HepG2 (cell line): Measurements from ENCODE around the gene SSC5D. TPM values are rescaled to one million over a fixed set of nuclear protein-coding genes. Genes with fewer than 3 reads are reported as not detected.
A peak's percentile ranks its signal among the peaks of the same experiment; 100 is the strongest.

ENCODE experiments used
- ATM ChIP-seq: fragments of 450-650 bp; IDR thresholded peaks from 2 replicates; pipeline ENCODE4 v1.7.1; 2017; ENCODE audit warnings: mild to moderate bottlenecking, borderline replicate concordance
- CSRNP2 ChIP-seq: sonication (generic); formaldehyde crosslinking; conservative IDR thresholded peaks from 2 replicates; pipeline ENCODE4 v1.8.0; 2022; ENCODE audit warnings: low read depth, missing genetic modification reagents
- ESRRA ChIP-seq: sonication (generic); formaldehyde crosslinking; IDR thresholded peaks from 2 replicates; pipeline ENCODE4 v1.5.1; 2020; ENCODE audit warnings: mild to moderate bottlenecking, low read depth, missing genetic modification reagents
- HNRNPK ChIP-seq: fragments of 200-400 bp; formaldehyde crosslinking; IDR thresholded peaks from 2 replicates; pipeline ENCODE4 v1.6.1; 2018; ENCODE audit warnings: low read length, low read depth, moderate library complexity, mild to moderate bottlenecking; ENCODE audit not compliant: poor library complexity, severe bottlenecking
- KLF6 ChIP-seq: IDR thresholded peaks from 2 replicates; pipeline ENCODE4 v1.8.0; 2016; ENCODE audit warnings: missing biosample characterization, missing genetic modification reagents
- MED8 ChIP-seq: sonication (generic); formaldehyde crosslinking; IDR thresholded peaks from 2 replicates; pipeline ENCODE4 v1.8.1; 2023; ENCODE audit warnings: mild to moderate bottlenecking, missing genetic modification reagents; ENCODE audit not compliant: insufficient replicate concordance
- MLXIP ChIP-seq: sonication (generic); formaldehyde crosslinking; IDR thresholded peaks from 2 replicates; pipeline ENCODE4 v1.9.0; 2021; ENCODE audit warnings: missing genetic modification reagents, borderline replicate concordance
- MTERF4 ChIP-seq: sonication (generic); formaldehyde crosslinking; IDR thresholded peaks from 2 replicates; pipeline ENCODE4 v1.8.0; 2023; ENCODE audit warnings: mild to moderate bottlenecking, missing genetic modification reagents
- NCOR1 ChIP-seq: fragments of 200-600 bp; sonication (generic); IDR thresholded peaks from 2 replicates; pipeline ENCODE4 v1.7.0; 2017; ENCODE audit warnings: antibody characterized with exemption, low read length, borderline replicate concordance
- NR2F2 ChIP-seq: IDR thresholded peaks from 2 replicates; pipeline ENCODE4 v1.6.1; 2012; ENCODE audit warnings: low read depth, inconsistent platforms, borderline replicate concordance
- RXRB ChIP-seq: IDR thresholded peaks from 2 replicates; pipeline ENCODE4 v1.6.1; 2016; ENCODE audit warnings: borderline replicate concordance, missing genetic modification reagents, missing compliant biosample characterization
- SIX1 ChIP-seq: sonication (generic); formaldehyde crosslinking; IDR thresholded peaks from 2 replicates; pipeline ENCODE4 v1.4.0; 2020; ENCODE audit warnings: missing genetic modification reagents, borderline replicate concordance
- SRF ChIP-seq: IDR thresholded peaks from 2 replicates; pipeline ENCODE4 v1.6.1; 2011; ENCODE audit warnings: mild to moderate bottlenecking, low read depth, low read length, moderate library complexity
- SYNCRIP ChIP-seq: fragments of 200-400 bp; formaldehyde crosslinking; IDR thresholded peaks from 2 replicates; pipeline ENCODE4 v1.6.1; 2018; ENCODE audit warnings: mild to moderate bottlenecking, low read depth, low read length; ENCODE audit not compliant: insufficient read depth
- XBP1 ChIP-seq: sonication (generic); formaldehyde crosslinking; IDR thresholded peaks from 2 replicates; pipeline ENCODE4 v1.5.0; 2020; ENCODE audit warnings: missing genetic modification reagents
- ZBTB25 ChIP-seq: IDR thresholded peaks from 2 replicates; pipeline ENCODE4 v1.6.1; 2018; ENCODE audit warnings: missing genetic modification reagents
- ZBTB7B ChIP-seq: sonication (generic); formaldehyde crosslinking; IDR thresholded peaks from 2 replicates; pipeline ENCODE4 v1.4.0; 2020; ENCODE audit warnings: missing genetic modification reagents
- ZFP1 ChIP-seq: IDR thresholded peaks from 2 replicates; pipeline ENCODE4 v1.6.1; 2016
- ZNF335 ChIP-seq: sonication (generic); formaldehyde crosslinking; IDR thresholded peaks from 2 replicates; pipeline ENCODE4 v1.4.0; 2020; ENCODE audit warnings: missing genetic modification reagents
- ZNF616 ChIP-seq: sonication (generic); formaldehyde crosslinking; IDR thresholded peaks from 2 replicates; pipeline ENCODE4 v1.5.0; 2020; ENCODE audit warnings: low read depth, mild to moderate bottlenecking, missing genetic modification reagents
- ZNF674 ChIP-seq: sonication (generic); formaldehyde crosslinking; IDR thresholded peaks from 2 replicates; pipeline ENCODE4 v1.5.0; 2020; ENCODE audit warnings: low read depth, mild to moderate bottlenecking, missing genetic modification reagents
- ZNF737 ChIP-seq: sonication (generic); formaldehyde crosslinking; IDR thresholded peaks from 2 replicates; pipeline ENCODE4 v1.5.0; 2020; ENCODE audit warnings: missing genetic modification reagents, mild to moderate bottlenecking, borderline replicate concordance
- ZNF768 ChIP-seq: sonication (generic); formaldehyde crosslinking; IDR thresholded peaks from 2 replicates; pipeline ENCODE4 v1.4.0; 2020; ENCODE audit warnings: missing genetic modification reagents
- ZNF776 ChIP-seq: sonication (generic); formaldehyde crosslinking; IDR thresholded peaks from 2 replicates; pipeline ENCODE4 v1.4.0; 2020; ENCODE audit warnings: mild to moderate bottlenecking, missing genetic modification reagents
- polyA plus RNA-seq, 8 experiments: library from polyadenylated mRNA; depleted of rRNA in 3 of 8; stranded (reverse) in 7 of 8; unstranded in 1 of 8; fragments of >200 nt; fragmentation: Illumina TruSeq in 4 of 8; extraction: Trizol in 4 of 8; gene quantifications; 2 replicates each; pipeline versions ENCODE4 v1.2.1 to v1.2.3, GENCODE V29; 2011 to 2016; ENCODE audit warnings: low read depth in 4 of 8, missing spikeins in 1 of 8, mixed read lengths in 1 of 8; ENCODE audit not compliant: insufficient read depth in 1 of 8
- total RNA-seq, 5 experiments: library from RNA; depleted of rRNA; stranded (reverse); fragments of >200 nt; fragmentation: Illumina TruSeq; extraction: Trizol; gene quantifications; 2 replicates each; pipeline ENCODE4 v1.2.3, GENCODE V29; 2016; ENCODE audit warnings: low read depth in 1 of 5

The SSC5D gene
- total and polyA plus RNA-seq, 2 of the 13 experiments (the other 11 are each of a cell fraction or from before 2014, with no cell fraction given): not detected

- TF ChIP-seq ZBTB25 (CRISPR knock-in tag) (no peak), SRF (no peak), SIX1 (CRISPR knock-in tag) (peak; percentile 30; the same call in 1 of the 2 replicates), ZNF616 (no peak), ZNF768 (CRISPR knock-in tag) (peak; percentile 77), NR2F2 (no peak), HNRNPK (no peak), ESRRA (CRISPR knock-in tag) (no peak), ZNF737 (0 out of 2 replicates have a peak, but pooled peaks have one; percentile 38), SYNCRIP (no peak), MTERF4 (CRISPR knock-in tag) (peak; percentile 16; the same call in 1 of the 2 replicates), ZNF776 (CRISPR knock-in tag) (no peak), ZNF674 (CRISPR knock-in tag) (no peak), MLXIP (CRISPR knock-in tag) (no peak), KLF6 (CRISPR knock-in tag) (no peak), ZNF335 (CRISPR knock-in tag) (no peak), ZBTB7B (CRISPR knock-in tag) (peak; percentile 49; the same call in 1 of the 2 replicates), MED8 (no peak), XBP1 (no peak), CSRNP2 (CRISPR knock-in tag) (no peak), NCOR1 (peak; percentile 50; the same call in 1 of the 2 replicates), RXRB (CRISPR knock-in tag) (peak; percentile 26; the same call in 1 of the 2 replicates), ZFP1 (CRISPR knock-in tag) (no peak), ATM (no peak)
Measured at GRCh38 chr19:55467236-55468053, 20.8 kb upstream of the SSC5D start (continued).
